HG03469 (cell line): Measurements from ENCODE around the gene FAM25A.

Experiments used
- ATAC-seq: cut with Tn5 transposase; IDR thresholded peaks from one replicate; pipeline ENCODE4 v1.9.1; 2021; ENCODE audit warnings: mild to moderate bottlenecking, moderate library complexity, moderate number of reproducible peaks; ENCODE audit not compliant: unreplicated experiment

The FAM25A gene

GRCh38 chr10:87059401-87059800 lies 39.3 kb downstream of the FAM25A start:
- ATAC-seq = no peak

DNA sequence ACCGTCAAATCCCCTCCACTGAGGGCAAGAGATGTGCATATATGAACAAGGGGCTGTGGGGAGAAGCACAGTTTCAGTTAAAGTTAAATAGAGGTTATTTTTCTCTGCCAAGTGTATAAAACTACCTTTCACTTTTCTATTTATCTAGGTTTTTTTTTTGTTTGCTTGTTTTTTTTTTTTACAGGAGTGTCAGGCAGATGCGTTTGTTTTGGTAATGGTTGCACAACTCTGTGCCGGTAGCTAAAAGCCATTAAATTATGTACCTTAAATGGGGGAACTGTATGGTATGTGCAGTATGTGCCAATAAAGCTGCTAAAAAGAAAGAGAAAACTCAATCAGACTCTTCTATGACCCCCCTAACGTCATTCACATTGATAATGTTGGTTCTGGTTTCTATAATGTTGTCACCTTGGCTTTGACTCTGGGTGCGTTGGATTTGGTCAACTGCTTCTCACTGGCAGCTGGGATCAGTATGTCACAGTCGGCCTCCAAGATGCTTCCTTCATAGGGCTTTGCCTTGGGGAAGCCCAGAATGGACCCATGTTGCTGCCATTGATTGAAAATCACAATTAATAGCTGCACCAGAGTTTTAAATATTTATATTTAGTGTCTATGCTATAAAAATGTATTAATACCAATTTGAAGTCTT lies 40.3 kb downstream of the FAM25A start:
- no peak for ATAC-seq

GRCh38 chr10:87064651-87065050 lies 44.6 kb downstream of the FAM25A start:
- ATAC-seq = no peak

GRCh38 chr10:87066178-87066577 lies 46.1 kb downstream of the FAM25A start:
- ATAC-seq = no peak

DNA sequence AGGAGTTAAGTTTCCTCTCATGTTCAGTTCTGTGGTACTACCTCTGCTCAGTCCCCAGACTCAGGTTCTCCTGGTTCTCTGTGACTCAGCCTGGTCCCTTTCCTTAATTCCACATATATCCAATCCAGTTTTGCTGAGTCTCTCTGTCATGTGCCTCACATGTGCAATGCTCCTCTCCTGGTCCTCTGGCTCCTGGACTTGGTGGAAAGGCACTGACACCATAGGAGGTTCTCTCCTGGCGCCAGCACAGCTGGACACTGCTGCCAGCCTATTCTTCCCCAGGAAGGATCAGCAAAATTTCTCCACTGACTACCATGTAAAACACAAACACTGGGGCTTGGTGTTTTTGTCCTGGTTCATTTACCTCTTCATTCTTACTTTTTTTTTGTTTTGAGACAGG lies 46.8 kb downstream of the FAM25A start:
- ATAC-seq = no peak

DNA sequence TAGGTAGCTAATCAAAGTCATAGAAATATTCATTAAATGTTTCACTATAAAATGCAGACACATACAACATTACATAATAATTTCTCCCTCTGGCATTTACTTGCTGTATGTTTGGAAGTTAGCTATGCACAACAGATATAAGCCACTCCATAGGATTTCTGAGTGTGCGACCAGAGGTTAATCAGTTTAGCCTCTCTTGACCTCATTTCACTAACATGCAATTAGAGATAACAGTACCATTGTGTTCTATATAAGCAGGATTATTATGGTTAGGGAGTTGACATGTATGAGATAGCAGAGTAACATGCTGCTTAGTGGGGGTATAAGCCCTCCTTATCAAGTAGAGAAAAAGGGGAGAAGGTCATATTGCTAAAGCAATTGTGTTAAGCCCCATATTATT lies 48.2 kb downstream of the FAM25A start:
- ATAC-seq = no peak

DNA sequence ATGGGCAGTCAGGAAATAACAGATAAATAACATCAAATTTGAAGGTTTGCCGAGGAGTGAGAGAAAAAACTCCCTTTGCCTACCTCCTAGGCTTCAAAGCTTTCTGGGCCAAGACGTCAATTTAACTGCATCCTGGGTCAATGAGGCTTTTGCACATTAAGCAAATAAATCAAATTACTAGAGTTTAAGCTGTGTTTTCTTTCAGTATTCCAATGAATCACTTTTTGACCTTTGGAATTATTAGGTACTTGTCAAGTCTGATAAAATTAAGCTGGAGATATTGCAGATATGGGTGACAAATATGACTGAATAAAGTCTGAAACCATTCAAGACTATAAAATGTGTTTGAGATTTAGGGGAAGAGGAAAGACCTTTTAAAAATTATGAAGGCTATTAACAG lies 52.4 kb downstream of the FAM25A start:
- ATAC-seq = no peak
